Astrocyte (in vitro differentiated cells and primary cell): ENCODE results near the gene KLHDC9.

Experiments
- CTCF ChIP-seq: IDR thresholded peaks from 2 replicates; pipeline ENCODE4 v1.5.1; 2011; ENCODE audit warnings: low read depth, mild to moderate bottlenecking, inconsistent platforms, low read length, moderate library complexity; ENCODE audit not compliant: insufficient read depth
- EZH2 ChIP-seq: IDR thresholded peaks from 2 replicates; pipeline ENCODE4 v1.6.1; 2012; ENCODE audit warnings: mild to moderate bottlenecking, low read length, inconsistent platforms; ENCODE audit not compliant: insufficient read depth

GRCh38 chr1:161132410-161133219 is 34.5 kb downstream of the KLHDC9 start, which contains the start of gene DEDD:
- TF ChIP-seq CTCF (no peak), EZH2 (no peak)
